MM.1S (cell line): ENCODE measurements around the gene ITGA6.
"Not testable (repeated sequence)": the region's sequence is repeated elsewhere in the genome, so short reads cannot be mapped to it uniquely, and the experiment has no call there.

Experiments used
- DNase-seq: peaks from one replicate; pipeline ENCODE4 v3.0.0-alpha.2; 2015
- H2AFZ ChIP-seq: fragments of 300-600 bp; sonication (generic); 2 replicates; pipeline ENCODE4 v1.6.0; 2016; ENCODE audit warnings: antibody characterized with exemption, low read length
- H3F3A ChIP-seq: fragments of 300-600 bp; sonication (generic); 2 replicates; pipeline ENCODE4 v1.6.1; 2016; ENCODE audit warnings: mild to moderate bottlenecking, antibody characterized with exemption, low read length, moderate library complexity, mixed read lengths; ENCODE audit not compliant: insufficient read depth
- H3K27ac ChIP-seq: fragments of 300-600 bp; sonication (generic); 2 replicates; pipeline ENCODE4 v1.5.1; 2016; ENCODE audit warnings: mild to moderate bottlenecking, low read length
- H3K27me3 ChIP-seq: fragments of 300-600 bp; sonication (generic); replicated peaks from 2 replicates; pipeline ENCODE4 v1.6.0; 2016; ENCODE audit warnings: low read length; ENCODE audit not compliant: insufficient read depth
- H3K36me3 ChIP-seq: fragments of 300-600 bp; sonication (generic); replicated peaks from 2 replicates; pipeline ENCODE4 v1.6.1; 2016; ENCODE audit warnings: mild to moderate bottlenecking, low read length, mixed read lengths; ENCODE audit not compliant: insufficient read depth
- H3K4me1 ChIP-seq: fragments of 300-600 bp; sonication (generic); 2 replicates; pipeline ENCODE4 v1.6.1; 2016; ENCODE audit warnings: low read length, mixed read lengths
- H3K4me2 ChIP-seq: fragments of 300-600 bp; sonication (generic); 2 replicates; pipeline ENCODE4 v1.6.0; 2016; ENCODE audit warnings: low read depth, low read length
- H3K4me3 ChIP-seq: fragments of 300-600 bp; sonication (generic); 2 replicates; pipeline ENCODE4 v1.5.1; 2016; ENCODE audit warnings: low read length, mixed read lengths
- H3K79me2 ChIP-seq: fragments of 300-600 bp; sonication (generic); 2 replicates; pipeline ENCODE4 v1.6.1; 2016; ENCODE audit warnings: mixed run types, low read length, mixed read lengths
- H3K9ac ChIP-seq: fragments of 300-600 bp; sonication (generic); 2 replicates; pipeline ENCODE4 v1.6.1; 2016; ENCODE audit warnings: low read length, mixed read lengths
- H3K9me2 ChIP-seq: fragments of 300-600 bp; sonication (generic); replicated peaks from 2 replicates; pipeline ENCODE4 v1.6.1; 2016; ENCODE audit warnings: mild to moderate bottlenecking, low read length, mixed read lengths; ENCODE audit not compliant: insufficient read depth
- H3K9me3 ChIP-seq: fragments of 300-600 bp; sonication (generic); replicated peaks from 2 replicates; pipeline ENCODE4 v1.6.1; 2016; ENCODE audit warnings: mild to moderate bottlenecking, low read length, mixed read lengths; ENCODE audit not compliant: insufficient read depth
- H4K20me1 ChIP-seq: fragments of 300-600 bp; sonication (generic); 2 replicates; pipeline ENCODE4 v1.6.1; 2016; ENCODE audit warnings: mild to moderate bottlenecking, low read length, moderate library complexity, mixed read lengths; ENCODE audit not compliant: insufficient read depth
- EZH2 ChIP-seq: fragments of 300-600 bp; sonication (generic); optimal IDR thresholded peaks from 2 replicates; pipeline ENCODE3; 2017; ENCODE audit warnings: low read depth, mild to moderate bottlenecking, antibody characterized with exemption, low read length, mixed read lengths
- EZH2phosphoT487 ChIP-seq: fragments of 300-600 bp; sonication (generic); IDR thresholded peaks from 2 replicates; pipeline ENCODE4 v1.6.1; 2018; ENCODE audit warnings: antibody characterized with exemption, low read length
- TF ChIP-seq, protein P1 (sequence below): fragments of 300-600 bp; sonication (generic); IDR thresholded peaks from 2 replicates; pipeline ENCODE4 v1.5.1; 2016; ENCODE audit warnings: antibody characterized with exemption, low read length, mixed read lengths

Gene ITGA6

DNA sequence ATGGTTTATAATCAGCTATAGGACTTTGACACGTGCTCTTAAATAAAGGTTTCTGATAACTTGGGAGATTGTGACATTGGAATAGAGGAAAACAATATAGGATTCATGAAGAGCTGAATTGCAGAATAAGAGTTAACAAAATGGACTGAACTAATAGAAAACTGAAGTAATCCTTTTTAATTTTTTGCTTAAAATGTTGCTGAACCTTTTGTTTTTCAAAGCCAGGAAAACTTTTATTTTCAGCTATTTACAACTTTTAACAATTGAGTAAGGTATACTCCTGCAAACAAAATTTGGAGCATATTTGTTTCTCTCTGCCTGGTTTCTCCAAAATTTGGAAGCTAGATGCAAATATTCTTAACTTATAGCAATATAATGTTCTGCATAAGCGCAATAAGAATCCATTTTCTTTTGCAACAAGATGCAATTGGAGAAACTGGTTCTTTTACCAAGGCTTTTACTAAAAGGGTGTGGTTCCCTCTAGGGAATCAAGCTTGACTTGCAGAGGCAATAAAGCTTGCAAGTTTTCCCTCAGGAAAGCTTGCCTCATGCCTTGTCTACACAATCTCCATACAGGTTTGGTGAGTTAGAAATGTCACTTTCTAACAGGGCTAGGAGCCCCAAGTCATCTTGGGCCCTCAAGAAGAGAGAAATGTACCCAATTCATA lies 118.2 kb downstream of the ITGA6 start:
- Histone ChIP-seq H2AFZ (no peak overlapping the region), H3K4me3 (no peak overlapping the region), H3K4me2 (peak overlapping the region; percentile 15; the same call in 1 of the 2 replicates), H3K27ac (peak overlapping the region; percentile 54; the same call in 1 of the 2 replicates), H4K20me1 (no peaks in the 10 kb centered on the region), H3K36me3 (no peaks in the 10 kb centered on the region; the same call in 1 of the 2 replicates), H3K9me3 (no peaks in the 10 kb centered on the region), H3K79me2 (peaks cover 70% of the 10 kb centered on the region), H3K9ac (no peak overlapping the region), H3F3A (peaks cover 23% of the 10 kb centered on the region), H3K27me3 (no peaks in the 10 kb centered on the region), H3K4me1 (peaks cover 43% of the 10 kb centered on the region), H3K9me2 (no peaks in the 10 kb centered on the region)
- TF ChIP-seq EZH2phosphoT487 = no peak
- no peak for TF ChIP-seq EZH2
- TF ChIP-seq, protein P1, sequence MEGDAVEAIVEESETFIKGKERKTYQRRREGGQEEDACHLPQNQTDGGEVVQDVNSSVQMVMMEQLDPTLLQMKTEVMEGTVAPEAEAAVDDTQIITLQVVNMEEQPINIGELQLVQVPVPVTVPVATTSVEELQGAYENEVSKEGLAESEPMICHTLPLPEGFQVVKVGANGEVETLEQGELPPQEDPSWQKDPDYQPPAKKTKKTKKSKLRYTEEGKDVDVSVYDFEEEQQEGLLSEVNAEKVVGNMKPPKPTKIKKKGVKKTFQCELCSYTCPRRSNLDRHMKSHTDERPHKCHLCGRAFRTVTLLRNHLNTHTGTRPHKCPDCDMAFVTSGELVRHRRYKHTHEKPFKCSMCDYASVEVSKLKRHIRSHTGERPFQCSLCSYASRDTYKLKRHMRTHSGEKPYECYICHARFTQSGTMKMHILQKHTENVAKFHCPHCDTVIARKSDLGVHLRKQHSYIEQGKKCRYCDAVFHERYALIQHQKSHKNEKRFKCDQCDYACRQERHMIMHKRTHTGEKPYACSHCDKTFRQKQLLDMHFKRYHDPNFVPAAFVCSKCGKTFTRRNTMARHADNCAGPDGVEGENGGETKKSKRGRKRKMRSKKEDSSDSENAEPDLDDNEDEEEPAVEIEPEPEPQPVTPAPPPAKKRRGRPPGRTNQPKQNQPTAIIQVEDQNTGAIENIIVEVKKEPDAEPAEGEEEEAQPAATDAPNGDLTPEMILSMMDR = no peak
- no peak for DNase-seq

DNA sequence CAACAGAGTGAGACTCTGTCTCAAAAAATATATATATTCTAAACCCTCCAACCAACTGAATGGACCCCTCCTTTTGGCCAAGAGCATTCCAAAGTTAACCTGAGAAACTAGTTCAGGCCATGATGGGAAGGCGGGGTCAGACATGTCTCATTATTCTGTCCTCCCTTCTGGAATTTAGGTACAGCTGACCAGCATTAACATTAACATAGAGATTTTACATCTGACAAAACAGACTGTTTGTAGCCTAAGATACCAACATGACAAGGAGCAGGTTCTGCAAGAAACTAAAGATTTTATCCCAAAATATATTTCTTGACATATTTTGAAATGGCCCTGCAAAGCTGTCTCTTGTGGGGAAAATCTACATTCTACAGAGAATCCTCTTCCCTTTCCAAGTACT lies 121.7 kb downstream of the ITGA6 start:
- H2AFZ ChIP-seq = no peak overlapping the region
- H3K9me2 ChIP-seq = no peaks in the 10 kb centered on the region
- peaks cover 30% of the 10 kb centered on the region for H3F3A ChIP-seq
- H3K9ac ChIP-seq = no peak overlapping the region
- no peak overlapping the region for H3K4me2 ChIP-seq
- no peaks in the 10 kb centered on the region for H4K20me1 ChIP-seq
- no peaks in the 10 kb centered on the region for H3K27me3 ChIP-seq
- no peaks in the 10 kb centered on the region; the same call in 1 of the 2 replicates for H3K36me3 ChIP-seq
- no peak overlapping the region for H3K27ac ChIP-seq
- H3K9me3 ChIP-seq = no peaks in the 10 kb centered on the region
- peaks cover 82% of the 10 kb centered on the region for H3K79me2 ChIP-seq
- no peak overlapping the region for H3K4me3 ChIP-seq
- no peak for DNase-seq
- peaks cover 79% of the 10 kb centered on the region for H3K4me1 ChIP-seq
- TF ChIP-seq, protein P1 = no peak

DNA sequence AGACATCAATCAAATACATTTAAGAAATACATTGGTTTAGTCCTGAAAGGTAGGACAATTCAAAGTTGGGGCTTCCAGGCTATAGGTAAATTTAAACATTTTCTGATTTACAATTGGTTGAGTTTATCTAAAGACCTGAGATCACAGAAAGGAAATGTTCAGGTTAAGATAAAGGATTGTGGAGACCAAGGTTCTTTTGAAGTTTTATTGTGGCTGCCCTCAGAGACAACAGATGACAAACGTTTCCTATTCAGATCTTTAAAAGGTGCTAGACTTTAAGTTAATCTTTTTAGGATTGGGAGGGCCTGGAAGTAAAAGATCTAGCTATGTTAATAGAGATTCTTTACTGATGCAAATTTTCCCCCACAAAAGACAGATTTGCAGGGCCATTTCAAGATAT lies 122.4 kb downstream of the ITGA6 start:
- not testable (repeated sequence) for H3K9me2 ChIP-seq, H3K36me3 ChIP-seq, H3K9ac ChIP-seq, H4K20me1 ChIP-seq, H3K4me3 ChIP-seq, H2AFZ ChIP-seq, H3K9me3 ChIP-seq, H3K27me3 ChIP-seq
- Histone ChIP-seq H3F3A (peaks cover 30% of the 10 kb centered on the region), H3K79me2 (peaks cover 83% of the 10 kb centered on the region), H3K4me2 (peak overlapping the region; percentile 43), H3K4me1 (peaks cover 85% of the 10 kb centered on the region), H3K27ac (peak overlapping the region; percentile 52; the same call in 1 of the 2 replicates)
- DNase-seq = peak; percentile 73

DNA sequence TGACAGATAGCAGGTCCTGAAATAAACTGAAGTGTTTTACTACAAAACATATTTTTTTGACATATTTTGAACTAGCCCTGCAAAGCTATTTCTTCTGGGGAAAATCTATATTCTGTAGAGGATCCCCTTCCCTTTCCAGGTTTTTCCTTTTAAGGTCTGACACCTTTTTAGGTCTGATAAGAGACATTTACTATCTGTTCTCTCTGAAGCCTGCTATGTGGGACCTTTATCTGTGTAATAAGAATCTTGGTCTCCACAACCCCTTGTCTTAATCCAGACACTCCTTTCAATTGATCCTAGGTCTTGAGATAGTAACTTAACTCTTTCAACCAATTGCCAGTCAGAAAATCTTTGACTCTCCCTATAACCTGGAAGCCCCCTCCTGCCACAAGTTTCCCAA lies 123.0 kb downstream of the ITGA6 start:
- no peaks in the 10 kb centered on the region for H3K9me3 ChIP-seq
- H3K27me3 ChIP-seq = no peaks in the 10 kb centered on the region
- peaks cover 83% of the 10 kb centered on the region for H3K79me2 ChIP-seq
- H3K9ac ChIP-seq = peak overlapping the region; percentile 18; the same call in 1 of the 2 replicates
- H3K9me2 ChIP-seq = no peaks in the 10 kb centered on the region
- peaks cover 85% of the 10 kb centered on the region for H3K4me1 ChIP-seq
- peak overlapping the region; percentile 43 for H3K4me2 ChIP-seq
- DNase-seq = no peak
- H3K36me3 ChIP-seq = no peaks in the 10 kb centered on the region
- H2AFZ ChIP-seq = no peak overlapping the region
- H4K20me1 ChIP-seq = no peaks in the 10 kb centered on the region
- TF ChIP-seq, protein P1 = no peak
- TF ChIP-seq EZH2phosphoT487 (no peak), EZH2 (no peak)
- no peak overlapping the region for H3K4me3 ChIP-seq
- peak overlapping the region; percentile 52; the same call in 1 of the 2 replicates for H3K27ac ChIP-seq
- peaks cover 34% of the 10 kb centered on the region for H3F3A ChIP-seq
